ENCODE measurements around the gene SPDL1. TPM values are rescaled to one million over a fixed set of nuclear protein-coding genes. Genes with fewer than 3 reads are reported as not detected.

SPDL1 gene
- total and polyA plus RNA-seq, 2 of the 4 experiments (the other 2 are of a cell fraction) = 18.8 to 29.4 TPM

DNA sequence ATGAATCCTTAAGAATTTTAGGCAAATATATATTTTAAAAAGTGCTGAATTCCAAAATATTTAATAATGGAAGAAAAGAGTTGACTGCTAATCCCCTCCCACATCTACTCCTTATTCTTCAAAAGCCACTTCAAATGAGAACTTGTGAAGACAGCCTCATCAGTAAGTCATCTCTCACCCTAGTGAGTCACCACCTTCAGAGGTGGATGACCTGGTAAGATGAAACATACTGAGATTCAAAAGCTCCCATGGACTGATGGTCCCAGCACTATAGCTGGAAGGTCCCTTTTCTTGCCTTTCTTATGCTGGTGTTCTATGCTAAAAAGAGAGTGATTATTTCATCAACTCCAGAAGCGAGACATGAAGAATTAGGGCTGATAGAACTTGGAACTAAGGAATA, 37.8 kb upstream of the SPDL1 start:
- in situ Hi-C loops (cut with MboI; ENCODE audit: low sequenced_read_pairs) (no loop called here), intact Hi-C loops (cut with micrococcal nuclease) (no loop called here)
- POLR2A ChIA-PET (ENCODE audit: unreplicated experiment) = interaction anchor here (0.6 kb wide), 1 partner anchor 278 kb away, joined by 3 read pairs; no protein-coding TSS in a partner anchor

More for the DNA sequence above, 37.8 kb upstream of the SPDL1 start:
- WGBS, 2 experiments (ENCODE audit: extremely low coverage in 2 of 2, insufficient read length in 1 of 2) = no CpG with 5 or more reads among the region's 1 CpG
- Histone ChIP-seq H2AK5ac (ENCODE audit: low read depth, low read length) (no peak overlapping the region), H2BK5ac (ENCODE audit: low read depth, low read length, poor library complexity, severe bottlenecking) (no peak overlapping the region), H2BK15ac (ENCODE audit: low read depth, low read length) (no peak overlapping the region), H2BK120ac (ENCODE audit: low read depth, low read length) (no peak overlapping the region), H3K4me2 (ENCODE audit: low read depth, low read length) (no peak overlapping the region), H3K79me1 (ENCODE audit: low read depth in 1 of 2, low read length in 2 of 2) (no peaks in the 10 kb centered on the region), H2AK9ac (replicated peaks; ENCODE audit: low read depth, low read length, poor library complexity) (no peak overlapping the region), H2AFZ (replicated peaks; ENCODE audit: low read length, poor library complexity) (no peak overlapping the region), H4K91ac (ENCODE audit: insufficient read depth, low read depth, low read length) (no peak overlapping the region), H4K5ac (ENCODE audit: low read depth, low read length) (no peak overlapping the region), H3K4me3 (ENCODE audit: insufficient read depth, low read depth, low read length) (no peak overlapping the region), H4K20me1 (ENCODE audit: insufficient read depth, low read length) (no peaks in the 10 kb centered on the region), H3K9me3 (ENCODE audit: control insufficient read depth, insufficient read depth, low read length) (no peaks in the 10 kb centered on the region), H3K27me3 (ENCODE audit: control insufficient read depth, insufficient read depth, low read length) (no peaks in the 10 kb centered on the region; the same call in 1 of the 2 replicates), H2BK20ac (ENCODE audit: low read depth, low read length) (no peak overlapping the region), H3K9me1 (ENCODE audit: insufficient read depth, low read length) (no peaks in the 10 kb centered on the region), H3K4me1 (ENCODE audit: control insufficient read depth, insufficient read depth, low read length) (no peaks in the 10 kb centered on the region), H3K27ac (ENCODE audit: insufficient read depth, low read length) (no peak overlapping the region), H3K14ac (replicated peaks; ENCODE audit: low read depth, low read length) (no peak overlapping the region), H3K18ac (ENCODE audit: low read depth, low read length) (no peak overlapping the region), H3K23ac (ENCODE audit: low read depth, low read length) (no peak overlapping the region), H3K4ac (ENCODE audit: low read depth, low read length) (no peak overlapping the region), H3K9ac (ENCODE audit: low read depth, low read length) (no peak overlapping the region), H4K8ac (ENCODE audit: low read depth in 2 of 2, low read length in 2 of 2) (no peak overlapping the region), H3K56ac (ENCODE audit: extremely low read depth, insufficient read depth, low read length) (no peak overlapping the region), H3K36me3 (ENCODE audit: control insufficient read depth, insufficient read depth, low read length) (no peaks in the 10 kb centered on the region)
- DNase-seq = peak; percentile 4
- no peak for ATAC-seq (ENCODE audit: low read depth)
- TF ChIP-seq FOS (IDR thresholded peaks at IDR 0.05; ENCODE audit: low read depth, low read length) (no peak), SMC3 (IDR thresholded peaks at IDR 0.05; ENCODE audit: low read depth, low read length) (no peak), NFE2L2 (IDR thresholded peaks at IDR 0.05; ENCODE audit: low read depth, low read length) (no peak), RAD21 (IDR thresholded peaks at IDR 0.05; ENCODE audit: low read length) (no peak), CEBPB (IDR thresholded peaks at IDR 0.05; ENCODE audit: low read depth, low read length) (no peak), BHLHE40 (IDR thresholded peaks at IDR 0.05; ENCODE audit: low read depth, low read length) (no peak), RCOR1 (IDR thresholded peaks at IDR 0.05; ENCODE audit: insufficient replicate concordance, low read length) (no peak)
- TF ChIP-seq, protein P1, sequence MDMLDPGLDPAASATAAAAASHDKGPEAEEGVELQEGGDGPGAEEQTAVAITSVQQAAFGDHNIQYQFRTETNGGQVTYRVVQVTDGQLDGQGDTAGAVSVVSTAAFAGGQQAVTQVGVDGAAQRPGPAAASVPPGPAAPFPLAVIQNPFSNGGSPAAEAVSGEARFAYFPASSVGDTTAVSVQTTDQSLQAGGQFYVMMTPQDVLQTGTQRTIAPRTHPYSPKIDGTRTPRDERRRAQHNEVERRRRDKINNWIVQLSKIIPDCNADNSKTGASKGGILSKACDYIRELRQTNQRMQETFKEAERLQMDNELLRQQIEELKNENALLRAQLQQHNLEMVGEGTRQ (IDR thresholded peaks at IDR 0.05; ENCODE audit: low read depth, low read length) = no peak
- TF ChIP-seq, protein P2, sequence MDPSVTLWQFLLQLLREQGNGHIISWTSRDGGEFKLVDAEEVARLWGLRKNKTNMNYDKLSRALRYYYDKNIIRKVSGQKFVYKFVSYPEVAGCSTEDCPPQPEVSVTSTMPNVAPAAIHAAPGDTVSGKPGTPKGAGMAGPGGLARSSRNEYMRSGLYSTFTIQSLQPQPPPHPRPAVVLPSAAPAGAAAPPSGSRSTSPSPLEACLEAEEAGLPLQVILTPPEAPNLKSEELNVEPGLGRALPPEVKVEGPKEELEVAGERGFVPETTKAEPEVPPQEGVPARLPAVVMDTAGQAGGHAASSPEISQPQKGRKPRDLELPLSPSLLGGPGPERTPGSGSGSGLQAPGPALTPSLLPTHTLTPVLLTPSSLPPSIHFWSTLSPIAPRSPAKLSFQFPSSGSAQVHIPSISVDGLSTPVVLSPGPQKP (IDR thresholded peaks at IDR 0.05; ENCODE audit: borderline replicate concordance, low read depth, low read length) = no peak
- CTCF ChIA-PET = interaction anchor here (0.6 kb wide), 4 partner anchors 11 to 840 kb away, joined by 3 to 4 read pairs (median 3); no protein-coding TSS in a partner anchor
- dilution Hi-C loops (cut with HindIII; ENCODE audit: low sequenced_read_pairs, unreplicated experiment) = no loop called here
- BruUV-seq (replicated peaks) = no TSS peak

Measured in IMR-90 (cell line).